SHP77 (cell line): ENCODE data around the gene MMP23B.

Experiments
- DNase-seq, 2 experiments: peaks; one replicate each; lab custom pipeline; 2025; lab: John Stamatoyannopoulos, UW

Gene MMP23B

DNA sequence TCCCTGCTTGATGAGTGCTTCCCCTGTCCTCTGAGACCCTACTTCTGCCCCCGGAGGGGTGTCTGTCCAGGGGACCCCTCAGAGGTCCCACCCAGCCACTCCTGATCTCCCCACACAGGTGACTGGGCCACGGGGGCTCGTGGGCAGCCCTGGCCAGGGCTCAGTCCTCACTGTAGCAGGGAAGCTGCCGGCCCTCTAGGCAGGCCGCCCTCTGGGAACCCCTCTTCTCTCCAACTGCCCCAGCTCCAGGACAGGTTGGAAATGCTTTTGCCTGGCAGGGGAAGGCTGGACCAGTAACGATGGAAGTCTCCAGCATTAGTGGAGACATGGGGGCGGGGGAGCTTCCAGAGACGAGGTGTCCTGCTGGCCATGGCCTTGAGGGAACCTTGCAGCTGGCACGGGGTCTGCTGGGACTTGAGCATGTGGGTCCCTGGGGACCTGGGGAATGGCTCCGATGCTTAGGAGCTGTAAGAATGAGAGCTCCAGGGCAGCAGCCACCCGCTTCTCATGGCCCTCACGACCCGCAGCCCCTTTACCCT, 28.9 kb upstream of the MMP23B start:
- DNase-seq, result no peak

- no peak for DNase-seq
Observed at GRCh38 chr1:1603671-1604373, 28.2 kb upstream of the MMP23B start.

- no peak for DNase-seq
Observed at GRCh38 chr1:1604374-1605033, 27.5 kb upstream of the MMP23B start.

GRCh38 chr1:1605034-1605591, 26.9 kb upstream of the MMP23B start:
- DNase-seq, result no peak

GRCh38 chr1:1605724-1606123, 26.2 kb upstream of the MMP23B start:
- DNase-seq, result no peak

GRCh38 chr1:1606232-1606631, 25.7 kb upstream of the MMP23B start:
- DNase-seq, result no peak

- no peak for DNase-seq
Observed at GRCh38 chr1:1609822-1610485, 22.0 kb upstream of the MMP23B start.

GRCh38 chr1:1610796-1611195, 21.2 kb upstream of the MMP23B start:
- no peak for DNase-seq

GRCh38 chr1:1612104-1612400, 19.9 kb upstream of the MMP23B start:
- no peak for DNase-seq

DNA sequence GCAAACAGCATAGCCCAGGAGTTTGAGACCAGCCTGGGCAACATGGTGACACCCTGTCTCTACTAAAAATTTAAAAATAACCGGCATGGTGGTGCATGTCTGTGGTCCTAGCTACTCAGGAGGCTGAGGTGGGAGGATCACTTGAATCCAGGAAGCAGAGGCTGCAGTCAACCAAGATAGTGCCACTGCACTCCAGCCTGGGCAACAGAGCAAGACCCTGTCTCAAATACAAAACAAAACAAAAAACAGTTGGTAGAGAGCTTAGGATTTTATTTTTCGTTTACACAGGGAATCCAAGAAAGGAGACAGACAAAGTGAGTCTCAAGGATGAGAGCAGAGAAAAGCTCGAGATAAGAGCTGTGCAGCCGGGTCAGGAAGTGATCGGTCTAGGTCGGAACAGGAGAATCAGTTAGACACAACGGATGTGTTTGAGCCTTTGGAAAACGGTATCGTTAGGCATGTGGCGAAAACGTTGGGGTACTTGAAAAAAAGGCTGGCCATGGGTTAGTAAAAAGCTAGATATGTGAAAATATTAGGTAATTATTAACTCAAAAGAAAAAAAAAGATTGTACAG, 18.4 kb upstream of the MMP23B start:
- no peak for DNase-seq

DNA sequence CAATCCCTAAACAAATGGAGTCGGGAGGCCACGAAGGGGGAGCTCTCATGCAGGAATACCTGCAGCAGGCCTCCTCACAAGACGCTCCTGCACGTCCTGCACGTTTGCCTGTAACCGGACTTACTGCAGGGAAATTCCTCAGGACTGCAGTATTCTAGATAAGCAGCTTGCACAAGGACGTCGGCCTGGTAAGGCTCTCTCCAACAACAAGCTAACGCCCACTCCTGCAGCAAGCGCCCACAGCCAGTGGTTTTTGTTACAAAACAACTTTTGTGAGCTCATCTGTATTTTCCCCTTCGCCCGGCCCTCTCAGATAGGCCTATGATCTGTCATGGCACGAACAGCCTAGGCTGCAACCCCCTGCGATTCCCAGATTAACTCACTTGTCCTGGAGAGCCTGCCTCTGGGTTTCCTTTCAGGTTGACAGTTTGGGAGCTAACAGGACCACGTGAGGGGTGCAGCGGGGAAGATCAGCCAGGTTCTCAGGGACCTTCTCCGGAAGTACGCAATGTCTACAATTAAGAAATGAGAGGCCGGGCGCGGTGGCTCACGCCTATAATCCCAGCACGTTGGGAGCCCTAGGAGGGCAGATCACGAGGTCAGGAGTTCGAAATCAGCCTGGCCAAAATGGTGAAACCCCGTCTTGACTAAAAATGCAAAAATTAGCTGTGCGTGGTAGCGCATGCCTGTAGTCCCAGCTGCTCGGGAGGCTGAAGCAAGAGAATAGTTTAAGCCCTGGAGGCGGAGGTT, 17.6 kb upstream of the MMP23B start:
- DNase-seq, result peak in 1 of 2 experiments; percentile 32

- DNase-seq, result no peak
Observed at GRCh38 chr1:1614954-1615255, 17.1 kb upstream of the MMP23B start.

DNA sequence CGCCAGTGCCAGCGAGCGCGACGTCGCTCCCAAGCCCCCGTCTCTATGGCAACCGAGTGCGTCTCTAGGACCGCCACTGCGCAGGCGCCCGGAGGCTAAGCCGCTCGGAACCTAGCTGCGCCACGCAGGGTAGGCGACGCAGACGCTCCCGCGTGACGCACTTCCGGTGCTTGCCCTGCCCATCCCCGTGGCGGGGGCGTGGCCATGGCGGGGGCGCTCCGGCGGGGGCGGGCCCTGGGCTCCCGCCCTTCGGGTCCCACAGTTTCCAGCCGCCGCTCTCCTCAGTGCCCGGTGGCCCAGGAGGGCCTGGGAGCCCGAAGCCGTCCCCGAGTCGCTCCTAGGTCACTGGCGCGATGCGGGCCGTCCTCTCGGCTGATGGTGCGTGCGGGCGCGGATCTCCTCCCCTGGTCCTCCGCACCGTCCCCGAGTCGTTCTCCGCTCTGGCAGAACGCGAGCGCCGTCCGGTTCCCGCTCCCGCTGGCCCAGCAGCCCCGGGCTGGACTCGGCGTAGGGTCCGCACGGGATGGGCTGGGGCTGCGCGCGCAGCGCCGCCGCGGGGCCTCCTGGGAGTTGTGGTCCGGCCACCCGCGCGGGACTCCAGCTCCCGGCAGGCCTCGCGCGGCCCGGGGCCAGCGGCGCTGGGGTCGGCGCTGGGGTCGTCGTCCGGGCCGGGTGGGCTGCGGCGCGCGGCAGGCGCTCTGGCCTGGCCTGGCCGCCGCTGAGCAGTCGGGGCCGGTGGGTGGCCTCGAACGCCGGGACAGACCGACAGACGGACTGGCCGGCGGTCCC, 16.5 kb upstream of the MMP23B start, which contains the start of gene MIB2:
Gene MIB2, plus strand, starts transcription at position 245 of the 789 bp plus-strand sequence. CDS start 7,953 bp downstream, outside the sequence.
- DNase-seq, result peak; percentile 92 to 96

GRCh38 chr1:1616045-1616790, 15.8 kb upstream of the MMP23B start:
- no peak for DNase-seq

- no peak for DNase-seq
Observed at GRCh38 chr1:1616838-1617237, 15.1 kb upstream of the MMP23B start.

DNA sequence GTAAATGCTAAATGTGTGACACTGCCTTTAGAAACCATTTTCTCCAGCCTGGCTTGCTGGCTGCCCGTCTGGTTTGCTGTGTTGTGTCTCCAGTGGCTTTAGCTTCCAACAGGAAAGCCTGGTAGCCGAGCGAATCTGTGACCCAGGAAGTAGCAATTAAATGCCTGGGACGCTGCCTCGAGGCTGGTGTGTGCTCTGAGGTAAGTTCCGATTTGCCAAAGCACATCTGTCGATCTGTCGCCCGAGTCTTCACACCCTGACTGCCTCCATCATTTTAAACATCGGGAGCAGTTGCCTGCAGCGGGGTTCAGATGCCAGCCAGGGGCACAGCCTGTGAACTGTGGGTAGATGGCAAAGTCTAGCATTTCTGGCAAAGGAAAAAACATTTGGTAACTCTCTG, 14.5 kb upstream of the MMP23B start:
- DNase-seq, result no peak

DNA sequence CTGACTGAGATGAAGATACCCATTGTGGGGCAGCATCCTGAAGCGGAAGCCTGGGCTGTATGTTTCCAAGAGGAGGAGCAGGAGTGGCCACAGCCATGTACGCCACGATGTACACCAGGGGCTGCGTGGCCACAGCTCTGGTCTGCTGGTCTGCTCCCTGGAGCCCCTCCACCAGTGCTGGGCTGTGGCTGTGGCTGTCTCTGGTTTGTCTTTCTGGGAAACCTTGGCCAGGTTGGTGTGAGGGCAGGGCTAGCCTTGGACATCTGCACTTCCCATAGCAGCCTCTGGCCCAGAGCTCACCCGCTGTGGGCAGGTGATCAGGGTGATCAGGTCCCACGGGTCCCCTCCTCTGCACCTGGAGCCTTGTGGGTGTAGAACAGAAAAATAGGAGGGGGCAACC, 14.0 kb upstream of the MMP23B start:
- DNase-seq, result no peak

GRCh38 chr1:1618396-1619068, 13.4 kb upstream of the MMP23B start:
- DNase-seq, result no peak

DNA sequence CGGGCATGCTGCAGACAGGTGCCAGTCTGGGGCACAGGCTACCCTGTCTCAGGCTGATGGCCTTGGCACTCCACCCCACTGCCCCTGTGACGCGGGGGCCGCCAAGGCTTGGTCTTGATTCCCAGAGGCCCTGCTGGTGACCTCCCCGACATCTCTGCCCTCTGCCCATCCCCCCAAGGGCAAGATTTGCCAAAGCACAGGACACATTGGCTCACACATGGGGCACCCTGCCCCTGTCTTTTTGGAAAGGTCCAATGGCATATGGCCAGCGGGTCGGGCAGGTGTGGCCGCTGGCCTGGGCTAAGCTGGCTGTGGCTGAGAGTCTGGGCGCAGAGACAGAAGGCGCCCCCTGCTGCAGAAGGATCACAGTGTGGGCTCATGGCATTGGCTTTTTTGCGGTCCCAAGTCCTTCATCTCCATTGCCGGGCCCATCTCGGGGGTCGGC, 12.0 kb upstream of the MMP23B start:
- no peak for DNase-seq
